SU-DHL-6 (cell line): ENCODE results near the gene WDR59.

Experiments used
- H2AFZ ChIP-seq: fragments of 200-600 bp; sonication (generic); 2 replicates; pipeline ENCODE4 v1.6.1; 2014; ENCODE audit warnings: low read depth, mild to moderate bottlenecking, moderate library complexity, mixed read lengths, antibody characterized with exemption, low read length; ENCODE audit not compliant: severe bottlenecking
- H3F3A ChIP-seq: fragments of 200-600 bp; shearing (Covaris generic); 2 replicates; pipeline ENCODE4 v1.6.0; 2016; ENCODE audit warnings: antibody characterized with exemption, mild to moderate bottlenecking; ENCODE audit not compliant: insufficient read depth
- H3K27ac ChIP-seq: fragments of 200-600 bp; sonication (generic); 2 replicates; pipeline ENCODE4 v1.5.1; 2016; ENCODE audit warnings: low read depth, mild to moderate bottlenecking, low read length, moderate library complexity, mixed read lengths
- H3K27me3 ChIP-seq: fragments of 200-600 bp; sonication (generic), shearing (Covaris generic); 2 replicates; pipeline ENCODE4 v1.6.0; 2014; ENCODE audit warnings: mild to moderate bottlenecking, low read length
- H3K36me3 ChIP-seq: fragments of 200-600 bp; sonication (generic); 2 replicates; pipeline ENCODE4 v1.6.1; 2014; ENCODE audit warnings: mild to moderate bottlenecking, low read length, mixed read lengths
- H3K4me2 ChIP-seq: fragments of 300-600, 200-600 bp; shearing (Covaris generic), sonication (generic); 2 replicates; pipeline ENCODE4 v1.6.0; 2014; ENCODE audit warnings: low read length, low read depth, mild to moderate bottlenecking; ENCODE audit not compliant: poor library complexity, severe bottlenecking
- H3K4me3 ChIP-seq: fragments of 200-600 bp; sonication (generic); 2 replicates; pipeline ENCODE4 v1.5.1; 2014; ENCODE audit warnings: antibody characterized with exemption, low read length, mild to moderate bottlenecking, mixed read lengths; ENCODE audit not compliant: insufficient read depth, poor library complexity, severe bottlenecking
- H3K79me2 ChIP-seq: fragments of 200-600 bp; sonication (generic); 2 replicates; pipeline ENCODE4 v1.6.1; 2014; ENCODE audit warnings: mild to moderate bottlenecking, low read length, moderate library complexity; ENCODE audit not compliant: insufficient read depth
- H3K9ac ChIP-seq: fragments of 200-600 bp; sonication (generic); 2 replicates; pipeline ENCODE4 v1.7.0; 2014; ENCODE audit warnings: mild to moderate bottlenecking, low read length
- H3K9me2 ChIP-seq: fragments of 200-600 bp; sonication (generic); replicated peaks from 2 replicates; pipeline ENCODE4 v1.6.1; 2014; ENCODE audit warnings: low read length; ENCODE audit not compliant: insufficient read depth
- H3K9me3 ChIP-seq: fragments of 200-600 bp; sonication (generic); 2 replicates; pipeline ENCODE4 v1.6.1; 2014; ENCODE audit warnings: low read length, mixed read lengths; ENCODE audit not compliant: insufficient read depth
- H4K20me1 ChIP-seq: fragments of 200-600 bp; sonication (generic); 2 replicates; pipeline ENCODE4 v1.6.1; 2014; ENCODE audit warnings: low read depth, mild to moderate bottlenecking, antibody characterized with exemption, low read length, moderate library complexity, mixed read lengths
- CTCF ChIP-seq: fragments of 200-600 bp; sonication (generic); IDR thresholded peaks from one replicate; pipeline ENCODE4 v1.5.1; 2017; ENCODE audit warnings: antibody characterized with exemption, mild to moderate bottlenecking, low read length, moderate library complexity; ENCODE audit not compliant: insufficient read depth, poor library complexity, severe bottlenecking
- EZH2phosphoT487 ChIP-seq: fragments of 200-600 bp; sonication (generic), shearing (Covaris generic); conservative IDR thresholded peaks from 2 replicates; pipeline ENCODE4 v1.6.1; 2018; ENCODE audit warnings: mild to moderate bottlenecking, antibody characterized with exemption, low read length, moderate library complexity, mixed read lengths

Gene WDR59

DNA sequence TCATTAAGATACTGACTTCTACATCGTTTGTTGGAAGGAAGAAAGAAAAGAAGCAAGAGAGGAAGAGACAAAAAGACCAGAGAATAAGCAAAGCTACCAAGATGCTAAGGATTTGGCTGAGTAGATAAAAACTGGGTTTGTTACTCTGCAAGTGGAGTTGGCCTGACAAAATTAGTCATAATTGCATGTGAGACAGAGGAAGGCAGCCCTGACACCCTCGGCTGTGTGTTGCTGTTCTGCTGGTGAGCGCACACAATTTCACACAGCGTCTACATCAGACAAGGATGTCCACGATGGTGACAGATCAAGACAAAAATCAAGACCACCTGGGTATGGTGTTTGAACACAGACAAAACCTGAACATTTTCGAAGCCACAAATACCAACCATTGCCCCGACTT is 134.9 kb downstream of the WDR59 start:
- H2AFZ ChIP-seq, result no peak overlapping the region
- H3K79me2 ChIP-seq, result no peaks in the 10 kb centered on the region
- H3K9me2 ChIP-seq, result no peaks in the 10 kb centered on the region
- no peaks in the 10 kb centered on the region for H4K20me1 ChIP-seq
- H3K36me3 ChIP-seq, result no peaks in the 10 kb centered on the region
- TF ChIP-seq EZH2phosphoT487 (no peak), CTCF (no peak)
- H3K27me3 ChIP-seq, result no peaks in the 10 kb centered on the region
- no peak overlapping the region for H3K4me2 ChIP-seq
- no peak overlapping the region for H3K27ac ChIP-seq
- H3K9ac ChIP-seq, result no peak overlapping the region
- H3K4me3 ChIP-seq, result no peak overlapping the region
- no peaks in the 10 kb centered on the region for H3F3A ChIP-seq
- no peaks in the 10 kb centered on the region for H3K9me3 ChIP-seq

GRCh38 chr16:74847202-74847601 is 137.7 kb downstream of the WDR59 start:
- Histone ChIP-seq H3K4me3 (no peak overlapping the region), H3F3A (no peaks in the 10 kb centered on the region), H3K36me3 (no peaks in the 10 kb centered on the region), H3K9me2 (no peaks in the 10 kb centered on the region), H3K79me2 (no peaks in the 10 kb centered on the region), H3K9ac (no peak overlapping the region), H2AFZ (no peak overlapping the region), H4K20me1 (no peaks in the 10 kb centered on the region), H3K4me2 (no peak overlapping the region), H3K27ac (no peak overlapping the region), H3K9me3 (no peaks in the 10 kb centered on the region), H3K27me3 (no peaks in the 10 kb centered on the region)
- no peak for TF ChIP-seq EZH2phosphoT487
- no peak for TF ChIP-seq CTCF

DNA sequence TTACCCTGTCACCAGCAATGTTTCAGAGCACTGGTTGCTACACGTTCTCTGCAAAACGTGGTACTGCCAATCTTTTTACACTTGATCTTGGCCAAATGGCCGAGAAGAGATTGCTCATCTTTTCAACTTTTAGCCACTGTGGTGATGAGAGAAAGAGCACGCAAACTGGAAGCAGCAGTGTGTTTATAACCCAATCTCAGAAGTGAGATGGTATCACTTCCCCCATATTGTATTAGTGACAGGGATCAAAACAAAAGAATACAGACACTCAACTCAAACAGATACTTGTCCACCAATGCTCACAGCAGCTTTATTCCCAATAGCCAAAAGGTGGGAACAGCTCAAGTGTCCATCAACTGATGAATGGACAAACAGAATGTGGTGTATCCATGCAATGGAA is 138.2 kb downstream of the WDR59 start:
- Histone ChIP-seq H3K79me2 (no peaks in the 10 kb centered on the region), H3K9ac (no peak overlapping the region), H3K9me2 (no peaks in the 10 kb centered on the region), H3K4me3 (no peak overlapping the region), H3K4me2 (no peak overlapping the region), H4K20me1 (no peaks in the 10 kb centered on the region), H3K27me3 (no peaks in the 10 kb centered on the region), H3K27ac (no peak overlapping the region), H2AFZ (no peak overlapping the region), H3K9me3 (no peaks in the 10 kb centered on the region), H3F3A (no peaks in the 10 kb centered on the region), H3K36me3 (no peaks in the 10 kb centered on the region)
- TF ChIP-seq EZH2phosphoT487, result no peak
- TF ChIP-seq CTCF, result no peak
